ENCODE results near the gene CD164L2.

Gene CD164L2

GRCh38 chr1:27427329-27427728, 44.2 kb upstream of the CD164L2 start:
- DNase-seq (ENCODE audit: extremely low read depth, low read depth) = no peak
- no peak for TF ChIP-seq CTCF (IDR thresholded peaks at IDR 0.05; ENCODE audit: low read depth, low read length)

GRCh38 chr1:27423709-27424108, 40.6 kb upstream of the CD164L2 start:
- no peak for DNase-seq (ENCODE audit: extremely low read depth, low read depth)
- TF ChIP-seq CTCF (IDR thresholded peaks at IDR 0.05; ENCODE audit: low read depth, low read length) = no peak

GRCh38 chr1:27418326-27419185, 35.4 kb upstream of the CD164L2 start:
- DNase-seq (ENCODE audit: extremely low read depth, low read depth) = peak; percentile 68
- TF ChIP-seq CTCF (IDR thresholded peaks at IDR 0.05; ENCODE audit: low read depth, low read length) = no peak

GRCh38 chr1:27417713-27418112, 34.6 kb upstream of the CD164L2 start:
- DNase-seq (ENCODE audit: extremely low read depth, low read depth) = no peak
- no peak for TF ChIP-seq CTCF (IDR thresholded peaks at IDR 0.05; ENCODE audit: low read depth, low read length)

GRCh38 chr1:27416387-27417111, 33.4 kb upstream of the CD164L2 start:
- peak; percentile 39 for DNase-seq (ENCODE audit: extremely low read depth, low read depth)

GRCh38 chr1:27414091-27414490, 31.0 kb upstream of the CD164L2 start:
- DNase-seq (ENCODE audit: extremely low read depth, low read depth) = no peak
- no peak for TF ChIP-seq CTCF (IDR thresholded peaks at IDR 0.05; ENCODE audit: low read depth, low read length)

More at GRCh38 chr1:27416387-27417111, 33.4 kb upstream of the CD164L2 start:
- TF ChIP-seq CTCF (IDR thresholded peaks at IDR 0.05; ENCODE audit: low read depth, low read length) = peak; percentile 70

- no peak for TF ChIP-seq CTCF (IDR thresholded peaks at IDR 0.05; ENCODE audit: low read depth, low read length)
- DNase-seq (ENCODE audit: extremely low read depth, low read depth) = no peak
Observed at GRCh38 chr1:27413004-27413403, 29.9 kb upstream of the CD164L2 start.
